Measurements from ENCODE around the gene BAZ2B.

- TF ChIP-seq, protein P1, sequence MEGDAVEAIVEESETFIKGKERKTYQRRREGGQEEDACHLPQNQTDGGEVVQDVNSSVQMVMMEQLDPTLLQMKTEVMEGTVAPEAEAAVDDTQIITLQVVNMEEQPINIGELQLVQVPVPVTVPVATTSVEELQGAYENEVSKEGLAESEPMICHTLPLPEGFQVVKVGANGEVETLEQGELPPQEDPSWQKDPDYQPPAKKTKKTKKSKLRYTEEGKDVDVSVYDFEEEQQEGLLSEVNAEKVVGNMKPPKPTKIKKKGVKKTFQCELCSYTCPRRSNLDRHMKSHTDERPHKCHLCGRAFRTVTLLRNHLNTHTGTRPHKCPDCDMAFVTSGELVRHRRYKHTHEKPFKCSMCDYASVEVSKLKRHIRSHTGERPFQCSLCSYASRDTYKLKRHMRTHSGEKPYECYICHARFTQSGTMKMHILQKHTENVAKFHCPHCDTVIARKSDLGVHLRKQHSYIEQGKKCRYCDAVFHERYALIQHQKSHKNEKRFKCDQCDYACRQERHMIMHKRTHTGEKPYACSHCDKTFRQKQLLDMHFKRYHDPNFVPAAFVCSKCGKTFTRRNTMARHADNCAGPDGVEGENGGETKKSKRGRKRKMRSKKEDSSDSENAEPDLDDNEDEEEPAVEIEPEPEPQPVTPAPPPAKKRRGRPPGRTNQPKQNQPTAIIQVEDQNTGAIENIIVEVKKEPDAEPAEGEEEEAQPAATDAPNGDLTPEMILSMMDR (IDR thresholded peaks at IDR 0.05) = no peak
- no peak for TF ChIP-seq EZH2 (IDR thresholded peaks at IDR 0.05)
These were observed 235.6 kb downstream of the BAZ2B start for GRCh38 chr2:159380685-159381239.
